Suppressor macrophage treated with lipopolysaccharide for 1 hour (primary cell): ENCODE results near the gene AMBP.
A peak's percentile ranks its signal among the peaks of the same experiment; 100 is the strongest.

ENCODE experiments used
- DNase-seq, 3 donors: peaks; one replicate each; pipeline ENCODE4 v3.0.0-alpha.2; 2020 to 2022

AMBP gene

DNA sequence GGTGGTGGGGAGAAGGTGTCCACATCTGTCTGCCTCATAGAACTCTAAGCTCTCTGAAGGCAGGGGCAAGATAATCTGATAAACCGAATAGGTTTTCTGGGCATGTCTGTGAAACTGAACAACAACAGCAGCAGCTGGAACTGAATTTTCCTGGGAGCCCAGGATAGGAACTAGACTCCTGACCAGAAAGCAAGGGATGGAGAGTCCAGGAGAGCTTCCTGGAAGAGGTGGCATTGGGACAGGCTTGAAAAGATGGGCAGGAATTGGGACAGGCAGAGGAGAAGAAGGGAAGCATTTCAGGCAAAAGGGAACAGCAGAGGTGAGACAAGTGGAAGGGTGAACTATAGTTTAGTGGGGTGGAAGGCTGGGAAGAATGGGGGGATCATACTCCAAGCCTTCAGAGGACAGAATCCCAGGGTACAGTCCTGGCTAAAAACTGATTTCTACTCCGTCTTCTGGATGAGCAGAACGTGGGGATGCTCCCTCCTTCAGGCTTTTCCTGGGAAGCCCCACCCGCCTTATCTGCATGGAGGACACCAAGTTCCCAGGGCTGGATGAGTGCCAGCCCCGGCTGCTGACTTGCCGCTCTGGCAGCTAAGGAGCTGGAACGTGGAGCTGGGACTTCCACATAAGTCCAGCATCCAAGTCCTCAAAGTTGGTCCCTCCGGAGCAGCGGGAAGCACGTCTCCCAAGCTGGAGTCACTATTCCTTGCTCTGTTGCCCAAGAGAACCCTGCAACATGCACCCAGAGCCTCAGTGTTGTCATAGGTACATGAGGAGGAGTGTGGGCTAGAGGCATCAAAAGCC is 34.9 kb upstream of the AMBP start:
- DNase-seq: no peak

DNA sequence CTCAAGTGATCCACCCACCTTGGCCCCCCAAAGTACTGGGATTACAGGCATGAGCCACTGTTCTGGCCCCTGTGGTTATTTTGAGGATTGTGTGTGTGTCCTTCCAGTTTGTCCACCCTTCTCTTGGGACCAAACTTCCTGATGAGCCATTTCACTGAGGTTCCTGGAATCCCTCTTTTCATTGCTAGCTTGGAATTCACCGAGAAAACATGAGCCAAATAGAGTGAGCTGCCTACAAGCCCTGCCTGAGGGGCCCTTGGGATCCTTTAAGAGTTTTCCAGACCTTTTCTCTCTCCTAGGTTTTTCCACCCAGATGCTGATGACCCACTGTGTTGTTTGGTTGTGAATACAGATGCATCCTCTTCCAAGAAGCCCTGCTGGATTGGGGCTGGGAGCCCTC is 34.2 kb upstream of the AMBP start:
- DNase-seq: no peak

DNA sequence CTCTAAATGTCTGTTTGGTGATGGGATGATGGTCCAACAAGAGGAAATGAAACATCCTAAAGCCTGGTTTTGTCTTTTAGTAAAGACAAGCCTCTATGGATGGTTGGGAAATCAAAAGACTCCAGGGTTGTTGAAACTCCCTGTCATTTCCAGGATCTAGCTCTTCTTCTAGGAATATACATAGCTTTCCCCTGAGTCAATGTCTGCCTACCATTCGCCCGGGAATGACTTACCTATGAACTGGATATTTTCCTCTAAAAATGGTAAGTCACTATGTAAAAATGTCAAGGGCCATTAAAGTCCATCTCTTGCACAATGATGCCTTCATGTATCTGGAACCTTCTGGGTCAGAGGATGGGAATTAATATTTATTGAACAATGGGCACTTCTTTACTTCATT is 32.1 kb upstream of the AMBP start:
- DNase-seq: no peak

DNA sequence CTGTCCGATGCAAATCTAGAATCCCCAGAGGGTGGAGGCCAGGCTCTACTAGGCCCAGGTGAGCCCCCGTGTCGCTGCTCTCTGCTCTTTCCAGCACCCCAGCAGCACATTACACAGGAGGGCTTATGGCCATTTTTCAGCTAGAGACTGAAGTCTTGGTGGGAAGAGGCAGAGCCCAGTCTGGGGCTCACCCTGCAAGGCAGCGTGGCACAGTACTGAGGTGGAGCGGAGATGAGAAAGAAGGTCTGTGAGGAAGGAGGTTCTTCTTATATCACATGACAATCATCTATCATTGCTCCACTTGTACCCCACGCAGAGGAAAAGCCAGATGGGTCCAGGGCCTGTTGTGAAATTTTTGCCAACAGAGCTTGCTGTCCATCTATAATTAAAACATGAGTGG is 31.0 kb upstream of the AMBP start:
- no peak for DNase-seq

DNA sequence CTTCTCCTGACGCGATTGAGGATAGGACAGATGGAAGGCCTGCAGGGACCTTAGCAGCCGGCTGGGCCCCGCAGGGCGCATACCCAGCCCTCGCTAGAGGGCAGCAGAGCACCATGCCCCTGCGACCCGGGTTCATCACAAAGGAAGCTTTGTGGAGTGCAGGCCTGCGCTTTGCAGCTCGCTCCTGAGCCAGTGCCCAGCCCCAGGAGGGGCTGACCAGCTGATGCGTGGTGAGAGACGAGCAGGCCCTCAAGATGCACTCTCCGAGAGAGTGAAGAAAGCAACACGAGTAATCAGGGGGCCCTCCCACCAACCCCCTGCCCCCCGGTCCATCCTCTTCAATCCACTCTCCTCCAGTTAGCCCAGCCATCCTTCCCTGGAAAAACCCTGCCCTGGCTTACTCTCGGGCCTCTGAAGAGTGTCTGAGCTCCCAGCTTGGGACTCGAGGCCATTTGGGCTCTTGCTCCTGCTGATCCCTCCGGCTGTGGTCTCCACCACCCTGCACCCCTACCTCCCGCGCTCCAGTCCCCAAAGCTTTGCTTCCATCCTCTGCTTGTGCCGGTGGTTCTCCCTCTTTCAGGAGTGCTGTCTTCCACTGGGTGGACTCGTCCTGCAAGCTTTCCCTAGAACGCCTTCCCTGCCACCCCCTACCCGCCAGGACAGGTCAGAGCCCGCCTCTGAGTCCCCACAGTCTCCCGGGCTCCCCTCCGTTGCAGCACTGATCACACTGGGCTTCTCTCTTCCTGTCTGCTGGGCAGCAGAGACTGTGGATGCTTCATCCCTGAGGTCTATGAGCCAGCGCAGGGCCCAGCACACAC is 30.1 kb upstream of the AMBP start:
- peak; percentile 69 to 87 (median 83) for DNase-seq

DNA sequence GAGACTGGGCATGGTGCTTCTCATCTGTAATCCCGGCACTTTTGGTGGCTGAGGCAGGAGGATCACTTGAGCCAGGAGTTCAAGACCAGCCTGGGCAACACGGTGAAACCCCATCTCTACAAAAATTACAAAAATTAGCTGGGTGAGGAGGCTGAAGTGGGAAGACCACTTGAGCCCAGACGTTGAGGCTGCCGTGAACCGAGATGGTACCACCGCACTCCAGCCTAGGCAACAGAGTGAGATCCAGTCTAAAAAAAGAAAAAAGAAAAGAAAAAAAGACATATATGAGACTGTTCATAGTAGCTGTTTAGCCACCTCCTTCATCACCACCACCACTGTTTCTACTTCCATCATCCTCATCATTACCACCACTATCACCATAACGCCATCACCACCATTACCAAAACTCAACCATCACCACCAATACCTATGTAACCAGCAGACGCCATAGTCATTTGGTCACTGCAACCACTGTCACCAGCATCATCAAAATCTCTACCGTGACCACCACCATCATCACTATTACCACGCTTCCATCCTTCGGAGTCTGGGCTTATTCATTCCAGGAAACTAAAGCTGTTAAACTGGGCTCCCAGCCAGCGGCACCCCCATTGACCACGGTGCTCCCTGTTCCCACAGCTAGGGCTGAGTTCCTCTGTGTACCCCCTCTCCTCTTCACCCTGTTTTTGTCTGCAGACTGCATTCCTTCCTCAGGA is 29.3 kb upstream of the AMBP start:
- no peak for DNase-seq

DNA sequence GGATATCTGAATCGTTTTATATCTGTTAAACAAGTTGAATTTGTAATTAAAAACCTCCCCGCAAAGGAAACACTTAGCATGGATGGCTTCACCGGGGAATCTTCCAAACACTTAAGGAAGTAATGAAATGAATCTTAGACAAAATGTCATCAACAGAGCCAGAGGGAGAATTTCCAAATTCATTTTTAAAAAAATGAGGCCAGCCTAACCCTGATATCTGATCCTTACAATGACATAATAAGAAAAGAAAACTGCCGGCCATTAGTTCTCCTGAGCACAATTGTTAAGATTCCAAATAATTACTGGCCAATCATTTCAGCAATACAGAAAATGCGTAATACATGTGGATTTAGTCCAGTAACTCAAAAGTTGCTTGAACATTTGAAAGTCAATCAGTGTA is 27.1 kb upstream of the AMBP start:
- DNase-seq: no peak

DNA sequence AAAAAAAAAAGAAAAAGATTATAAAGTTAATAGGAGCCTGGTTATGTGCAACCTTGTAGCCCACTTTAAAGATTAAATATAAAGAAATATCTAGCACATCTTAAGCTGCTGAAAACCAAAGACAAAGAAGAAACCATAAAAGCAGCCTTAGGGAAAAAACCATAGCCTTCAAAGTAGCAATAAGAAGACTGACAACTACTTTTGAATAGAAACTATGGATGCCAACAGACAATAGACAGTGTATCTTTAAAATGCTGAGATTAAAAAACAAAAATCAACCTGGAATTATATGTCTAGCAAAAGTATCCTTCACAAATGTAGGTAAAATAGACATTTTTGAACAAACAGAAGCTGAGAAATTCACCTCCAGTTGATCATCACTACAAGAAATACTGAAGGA is 24.4 kb upstream of the AMBP start:
- DNase-seq: no peak

DNA sequence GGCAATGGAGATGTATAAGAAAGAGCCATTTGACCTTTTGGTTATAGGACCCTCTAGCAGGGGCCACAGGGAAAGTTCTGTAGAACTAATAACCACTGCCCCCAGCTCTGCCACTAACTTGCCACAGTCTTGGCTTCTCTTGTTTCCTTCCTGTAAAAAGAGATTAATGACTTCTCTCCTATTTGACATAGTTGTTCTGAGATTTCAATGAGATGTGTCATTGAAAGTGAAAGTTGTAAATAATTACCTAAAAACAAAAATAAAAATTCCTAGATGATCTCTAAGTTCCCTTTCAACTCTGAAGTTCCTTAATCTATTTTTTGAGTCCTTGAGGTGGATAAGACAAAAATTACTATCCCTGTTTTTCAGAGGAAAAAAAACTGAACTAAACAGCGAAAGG is 22.4 kb upstream of the AMBP start:
- DNase-seq: peak in 1 of 3 donors; percentile 14

DNA sequence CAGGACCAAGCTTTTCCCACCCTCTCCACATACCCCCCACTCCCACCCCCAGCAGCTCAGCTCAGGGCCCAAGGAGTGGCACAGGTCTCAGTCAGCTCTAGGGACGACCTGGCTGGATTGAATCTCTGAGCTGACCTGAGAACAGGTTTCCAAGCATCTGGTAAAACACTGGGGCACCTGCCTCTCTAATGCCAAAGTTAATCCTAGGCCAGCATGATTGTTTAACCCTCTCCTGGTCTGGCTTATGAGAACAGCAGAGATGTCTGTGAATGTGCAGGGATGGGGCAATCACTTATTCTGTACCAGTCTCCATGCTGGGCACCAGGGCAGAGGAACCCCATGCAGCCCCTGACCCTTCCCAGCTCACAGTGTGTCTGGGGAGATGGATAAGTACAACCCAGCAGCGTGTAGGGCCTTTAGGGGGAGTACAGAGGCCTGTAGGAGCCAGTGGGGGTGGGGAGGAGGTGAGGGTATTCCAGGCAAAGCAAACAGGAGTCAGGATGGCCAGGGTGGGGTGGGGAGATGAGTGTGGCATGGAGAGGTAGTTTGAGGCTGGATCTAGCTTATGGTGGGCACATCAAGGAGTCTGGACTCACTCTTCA is 21.7 kb upstream of the AMBP start:
- no peak for DNase-seq

DNA sequence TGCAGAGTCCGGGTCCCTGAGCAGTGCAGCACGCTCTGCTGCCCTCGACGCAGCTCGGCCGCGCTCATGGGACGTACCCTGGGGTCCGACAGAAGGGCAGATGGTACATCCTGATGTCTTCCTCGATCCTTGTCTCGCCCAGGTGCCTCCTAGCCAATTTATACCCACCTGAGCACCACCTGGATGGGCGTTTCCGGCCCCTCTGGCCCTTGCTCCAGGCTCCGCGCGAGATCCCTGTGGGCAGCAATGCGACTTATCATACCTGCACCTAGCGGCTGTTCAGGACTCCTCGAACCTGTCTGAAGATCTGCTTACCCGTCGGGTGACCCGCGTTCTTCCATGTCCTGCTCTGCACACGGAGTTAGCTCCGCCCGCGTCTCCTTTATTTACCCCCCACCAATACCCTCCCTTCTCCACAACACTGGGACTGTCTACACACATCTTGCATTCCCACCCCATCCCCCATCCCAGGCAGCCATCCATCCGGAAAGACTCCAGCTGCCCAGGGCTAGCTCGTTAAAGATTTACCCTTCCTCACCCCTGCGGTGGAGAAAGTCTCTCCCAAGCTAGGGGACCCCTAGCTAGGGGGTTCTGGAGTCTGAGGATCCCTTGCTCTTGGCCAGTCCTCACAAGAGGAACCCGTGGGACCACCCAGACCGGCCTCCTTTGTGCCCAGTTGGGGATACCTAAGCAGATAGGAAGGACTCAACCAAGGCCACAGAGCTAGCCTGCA is 21.0 kb upstream of the AMBP start, which contains the start of gene KIF12:
TSS of gene KIF12 (minus strand) at position 357 of the 733 bp plus-strand sequence. CDS start at position 341, 16 bp downstream.
- no peak for DNase-seq

DNA sequence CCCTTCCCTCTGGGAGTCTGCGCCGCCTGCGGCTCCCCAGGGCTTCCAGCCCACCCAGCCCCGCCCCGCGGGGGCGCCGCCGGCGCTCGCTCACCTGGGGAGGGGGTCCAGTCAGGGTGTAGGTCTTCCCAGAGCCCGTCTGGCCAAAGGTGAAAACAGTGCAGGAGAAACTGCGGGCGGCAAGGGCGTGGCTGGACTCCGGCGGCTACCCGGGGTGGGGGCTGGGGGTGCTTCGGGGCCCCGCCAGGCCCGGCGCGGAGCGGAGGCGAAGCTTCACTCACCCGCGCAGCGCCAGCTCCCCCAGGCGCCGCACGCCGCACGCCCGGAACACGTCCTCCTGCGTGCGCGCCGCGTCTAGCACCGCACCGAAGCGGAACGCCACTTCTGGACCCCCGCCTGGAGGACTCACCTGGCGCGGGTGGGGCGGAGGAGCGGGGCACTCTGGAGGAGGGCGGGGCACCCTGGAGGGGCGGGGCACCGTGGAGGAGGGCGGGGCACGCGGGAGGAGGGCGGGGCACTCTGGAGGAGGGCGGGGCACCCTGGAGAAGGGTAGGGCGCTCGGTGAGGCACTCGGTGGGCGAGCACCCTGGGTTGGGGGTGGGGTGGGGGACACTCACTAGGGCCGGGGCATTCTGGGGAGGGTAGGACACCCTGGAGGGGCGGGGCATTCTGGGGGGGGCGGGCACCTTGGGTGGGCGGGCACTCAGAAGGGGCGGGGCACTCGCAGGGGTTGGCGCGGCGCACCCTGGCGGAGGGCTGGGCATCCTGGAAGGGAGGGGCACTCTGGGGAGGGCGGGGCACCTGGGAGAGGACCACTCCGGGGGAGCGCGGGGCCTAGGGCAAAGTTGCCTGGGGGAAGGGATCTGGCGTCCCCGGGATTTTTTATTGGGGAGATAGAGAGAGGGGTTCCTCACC is 20.2 kb upstream of the AMBP start:
- peak; percentile 43 to 67 (median 47) for DNase-seq

DNA sequence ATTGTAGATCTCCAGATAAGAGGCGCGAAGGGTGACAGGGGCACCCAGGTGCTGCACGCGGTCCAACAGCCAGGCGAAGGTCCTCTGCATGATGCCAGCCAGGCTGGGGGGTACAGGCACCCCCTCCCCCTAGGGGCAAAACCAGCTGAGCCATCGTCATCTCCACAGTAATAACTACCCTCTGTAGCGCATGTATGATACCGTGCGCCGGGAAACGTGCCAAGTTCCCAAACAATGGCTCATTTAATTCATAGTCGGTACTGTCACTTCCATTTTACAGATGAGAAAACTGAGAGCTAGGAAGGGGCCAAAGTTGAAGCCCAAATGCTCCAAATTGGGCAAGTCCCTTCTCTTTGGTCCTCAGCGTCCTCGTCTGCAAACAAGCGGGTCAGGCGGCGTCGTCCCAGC is 19.5 kb upstream of the AMBP start:
- DNase-seq: no peak

DNA sequence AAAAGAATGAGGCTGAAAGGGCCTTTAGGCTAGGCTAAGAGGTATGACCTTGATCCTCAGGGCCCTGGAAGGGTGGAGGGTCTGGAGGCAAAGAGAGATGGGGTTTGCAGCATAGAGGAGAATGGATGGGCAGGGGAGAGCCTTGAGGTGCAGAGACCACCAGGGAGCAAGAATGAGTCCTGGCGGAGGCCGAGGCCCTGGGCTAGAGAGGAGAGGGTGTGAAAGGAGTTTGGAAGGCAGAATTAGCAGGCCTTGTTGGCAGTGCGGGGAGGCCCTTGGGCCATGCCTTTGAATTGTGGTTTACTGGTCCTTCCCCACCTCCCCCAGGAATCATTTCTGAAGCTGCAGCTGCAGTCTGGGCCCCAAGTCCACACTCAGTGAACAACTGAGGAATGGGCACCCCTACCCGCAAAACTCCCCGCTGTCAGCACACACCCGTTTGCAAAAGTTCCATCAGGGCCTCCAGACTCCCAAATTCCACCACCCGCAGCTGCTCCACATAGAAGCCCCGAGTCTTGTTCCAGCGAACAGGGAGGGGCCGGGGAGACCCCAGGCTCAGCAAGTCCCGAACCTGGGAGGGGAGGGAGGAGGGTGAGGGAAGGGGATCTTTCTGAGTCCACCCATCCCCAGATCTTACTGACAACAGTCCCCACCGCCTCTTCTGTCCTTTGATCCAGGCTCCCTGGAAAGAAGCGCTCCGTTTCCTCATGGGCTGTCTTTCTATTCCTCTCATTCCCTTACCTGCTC is 18.9 kb upstream of the AMBP start:
- no peak for DNase-seq

DNA sequence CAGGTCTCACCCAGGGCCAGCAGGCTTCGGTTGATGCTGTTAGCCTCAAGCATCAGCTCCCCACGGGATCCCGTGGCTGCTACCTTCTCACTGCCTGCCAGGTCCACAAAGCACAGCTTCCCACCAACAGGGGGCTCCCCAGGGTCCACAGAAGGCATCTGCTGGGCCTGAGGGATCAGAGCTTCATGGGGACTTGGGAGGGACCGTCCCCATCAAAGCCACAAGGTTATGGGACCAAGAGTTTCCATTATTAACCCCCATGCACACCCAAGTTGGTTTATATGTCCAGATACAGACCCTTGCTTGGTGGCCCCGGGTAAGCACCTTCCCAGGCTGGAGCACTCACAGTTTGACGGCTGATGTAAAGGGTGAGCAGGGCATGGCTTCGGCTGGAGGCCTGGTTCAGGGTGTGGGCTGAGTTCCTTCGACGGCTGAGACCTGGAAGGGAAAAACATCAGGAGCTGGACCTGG is 18.0 kb upstream of the AMBP start:
- peak in 1 of 3 donors; percentile 14 for DNase-seq

DNA sequence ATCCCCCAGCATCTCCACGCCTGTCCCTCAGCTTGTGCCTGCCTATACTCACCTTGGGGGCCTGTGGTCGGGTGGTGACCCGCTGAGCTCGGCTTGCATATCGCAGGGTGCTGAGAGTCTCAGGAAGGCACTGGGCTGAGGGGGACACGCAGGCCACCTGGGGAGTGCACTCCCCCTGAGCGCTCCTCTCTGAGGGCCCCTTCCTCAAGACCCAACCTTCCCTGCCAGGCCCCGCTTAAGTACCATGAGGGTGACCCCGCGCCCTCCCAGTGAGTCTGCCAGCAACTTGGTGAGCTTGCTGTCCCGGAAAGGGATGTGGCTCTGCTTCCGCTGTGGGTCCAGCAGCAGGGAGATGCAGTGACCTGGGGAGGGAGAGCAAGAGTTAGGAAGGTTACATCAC is 16.9 kb upstream of the AMBP start:
- DNase-seq: no peak

DNA sequence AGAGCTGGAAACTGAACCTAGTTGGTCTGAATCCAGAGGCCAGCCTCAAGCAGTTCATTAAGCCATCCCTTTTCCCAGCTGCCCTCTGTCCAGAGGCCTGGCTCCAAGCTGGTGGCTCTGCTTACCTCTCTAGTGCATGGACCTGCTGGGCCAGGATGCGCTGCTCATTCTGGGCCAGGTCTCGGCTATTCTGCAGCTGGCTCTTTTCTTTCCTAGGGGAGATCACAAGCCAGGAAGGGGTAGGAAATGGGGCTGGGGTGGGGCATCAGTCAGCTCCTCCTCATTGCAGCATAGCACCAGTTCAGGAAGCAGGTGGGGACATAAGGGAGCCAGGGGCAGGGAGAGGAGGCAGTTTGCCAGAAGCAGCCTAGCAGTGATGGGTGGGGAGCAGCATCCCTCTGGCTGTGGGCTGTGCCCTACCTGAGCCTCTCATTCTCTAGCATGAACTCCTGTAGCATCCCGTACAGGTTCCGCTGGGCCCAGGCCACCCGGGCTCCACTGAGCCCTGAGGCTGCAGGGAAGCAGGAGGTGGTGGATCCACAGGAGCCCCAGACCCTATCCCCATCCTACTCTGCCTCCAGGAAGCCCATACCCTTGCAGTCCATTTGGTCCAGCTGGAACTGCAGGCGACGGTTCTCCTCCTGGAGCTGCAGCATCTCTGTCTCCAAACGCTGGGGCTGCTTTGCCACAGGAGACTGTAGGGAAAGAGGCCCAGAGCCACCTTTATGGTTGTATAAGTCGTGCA is 15.8 kb upstream of the AMBP start:
- DNase-seq: no peak

DNA sequence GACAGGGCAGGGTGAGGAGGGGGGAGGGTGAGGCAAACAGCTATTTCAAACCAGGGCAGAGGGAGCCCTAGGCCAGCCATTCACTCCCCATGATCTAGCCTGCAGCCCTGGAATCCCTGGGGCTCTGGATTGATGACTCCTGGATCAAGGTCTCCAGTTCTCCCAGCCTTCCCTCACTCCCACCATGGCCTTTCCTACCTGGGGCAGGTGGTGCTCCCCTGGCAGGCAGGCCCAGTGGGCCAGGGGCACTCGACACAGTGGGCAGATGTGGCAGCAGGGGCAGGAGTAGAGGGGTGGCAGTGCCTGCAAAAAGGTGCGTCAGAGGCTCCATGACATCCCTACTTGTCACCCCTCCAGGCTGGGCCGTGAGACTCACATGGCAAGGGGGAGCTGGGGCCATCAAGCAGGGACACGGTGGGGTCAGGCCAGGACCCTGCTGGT is 15.0 kb upstream of the AMBP start:
- no peak for DNase-seq

DNA sequence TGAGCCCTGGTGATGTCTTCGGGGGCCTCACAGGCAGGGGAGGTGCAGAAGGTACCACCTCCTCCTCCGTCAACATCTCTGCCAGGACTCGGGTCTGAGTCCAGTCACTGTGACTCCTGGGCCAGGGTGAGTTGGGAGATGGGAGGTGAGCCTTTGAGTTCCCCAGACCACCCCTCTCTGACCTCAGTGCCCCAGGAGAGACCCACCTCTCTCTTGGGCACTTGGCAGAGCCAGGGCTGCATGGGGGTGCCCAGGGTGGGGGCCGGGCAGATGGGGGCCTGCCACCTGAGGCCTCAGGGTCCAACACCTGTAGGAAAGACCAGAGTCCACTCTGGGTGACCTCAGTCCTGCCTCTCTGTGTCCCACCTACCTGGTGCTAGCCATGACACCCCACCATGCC is 14.2 kb upstream of the AMBP start:
- no peak for DNase-seq

DNA sequence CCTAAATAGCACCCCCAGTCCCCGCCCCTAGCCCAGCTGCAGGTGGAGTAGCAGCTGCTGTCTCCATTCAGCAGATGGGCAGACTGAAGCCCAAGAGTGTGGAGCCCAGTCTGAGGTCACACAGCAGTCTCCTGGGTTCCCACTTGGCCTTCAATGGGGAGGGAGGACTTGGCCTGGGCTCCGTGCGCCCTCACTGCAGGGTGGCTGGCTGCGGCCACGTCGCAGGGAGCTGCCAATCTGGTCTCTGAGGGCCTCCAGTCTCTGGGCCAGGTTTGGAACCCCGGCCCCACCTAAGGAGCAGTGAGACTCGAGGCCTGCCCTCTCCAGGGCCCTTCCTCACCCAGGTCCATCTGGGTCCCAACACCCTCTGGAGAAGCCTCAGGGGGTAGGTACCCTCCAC is 13.6 kb upstream of the AMBP start:
- no peak for DNase-seq
